ENCODE results near the gene NTSR1. TPM values are rescaled to one million over a fixed set of nuclear protein-coding genes. Genes with fewer than 3 reads are reported as not detected.

Gene NTSR1
- total and polyA plus RNA-seq, 2 of the 8 experiments (the other 6 are each of a cell fraction or from before 2014, with no cell fraction given): 0.53 to 0.89 TPM

DNA sequence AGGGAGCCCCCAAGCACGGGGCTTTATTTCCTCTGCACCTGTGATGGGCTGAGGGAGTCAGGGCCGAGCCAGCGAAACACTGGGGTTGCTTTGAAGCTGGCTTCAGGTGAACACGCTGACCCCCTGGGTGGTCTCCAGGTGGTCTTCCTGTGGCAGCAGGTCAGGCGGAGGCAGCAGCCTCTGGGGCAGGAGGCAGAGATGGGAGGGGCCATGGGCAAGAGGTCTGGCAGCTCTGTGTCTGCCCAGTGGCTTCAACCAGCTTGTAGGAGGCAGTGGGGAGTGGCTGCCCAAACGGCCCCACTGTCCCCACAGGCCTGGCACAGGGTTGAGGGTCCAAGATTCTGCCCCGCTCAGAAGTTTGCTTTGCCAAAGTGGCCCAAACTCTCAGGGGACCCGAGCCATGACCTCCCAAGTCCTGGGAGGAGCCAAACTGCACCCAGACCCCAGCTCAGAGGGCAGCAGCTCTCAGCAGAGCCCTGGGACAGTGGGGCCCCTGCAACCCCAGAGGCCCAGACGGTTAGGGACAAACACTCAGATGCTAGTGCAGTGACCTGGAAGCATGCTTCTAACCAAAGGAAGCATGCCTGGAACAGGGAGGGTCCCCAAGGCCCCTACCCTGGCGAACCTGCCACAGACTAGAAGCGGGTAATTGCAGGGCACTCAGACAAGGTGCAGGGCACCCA lies 15.3 kb downstream of the NTSR1 start:
- 70% methylated on average over 11 of the region's 11 CpGs; no CpG with 5 or more reads in 1 of the 2 experiments for WGBS, 2 experiments (ENCODE audit: extremely low coverage in 1 of 2, insufficient coverage in 1 of 2, insufficient read length in 1 of 2, insufficient replicate concordance in 2 of 2, low coverage in 1 of 2, low lambda C conversion rate in 2 of 2, missing lambda C conversion rate in 1 of 2)
- Histone ChIP-seq H3K9ac (replicated peaks in 1 of 4; ENCODE audit: extremely low read depth in 1 of 4, low read depth in 3 of 4, low read length in 3 of 4) (no peak overlapping the region), H3K56ac (replicated peaks; ENCODE audit: insufficient read length, low read depth, low read length) (no peak overlapping the region), H3K36me3 (ENCODE audit: control insufficient read depth in 2 of 4, insufficient read depth in 4 of 4, low read length in 3 of 4) (no peaks in the 10 kb centered on the region), H3K4ac (replicated peaks; ENCODE audit: insufficient read length, low read depth, low read length) (no peak overlapping the region), H3K27me3 (replicated peaks in 1 of 4; ENCODE audit: control insufficient read depth in 3 of 4, extremely low read depth in 1 of 4, insufficient read depth in 3 of 4, low read length in 3 of 4) (no peaks in the 10 kb centered on the region; a peak in 1 of 7 replicates), H2BK120ac (replicated peaks; ENCODE audit: low read depth, low read length) (no peak overlapping the region), H3K27ac (ENCODE audit: low read depth, low read length) (no peak overlapping the region), H4K20me1 (replicated peaks in 1 of 2; ENCODE audit: control insufficient read depth in 1 of 2, insufficient read depth in 2 of 2, low read length in 2 of 2) (no peaks in the 10 kb centered on the region), H2AFZ (ENCODE audit: low read length) (no peak overlapping the region), H2BK12ac (ENCODE audit: low read depth, low read length) (no peak overlapping the region), H4K8ac (ENCODE audit: extremely low read depth, insufficient read depth, low read length) (no peak overlapping the region), H3K14ac (ENCODE audit: insufficient read length) (no peak overlapping the region), H3K4me3 (ENCODE audit: extremely low read depth in 1 of 4, insufficient read depth in 2 of 4, low read depth in 3 of 4, low read length in 4 of 4) (no peak overlapping the region), H2AK5ac (ENCODE audit: low read depth, low read length) (no peak overlapping the region; the same call in 1 of the 2 replicates), H3K4me2 (ENCODE audit: insufficient read depth in 1 of 2, low read depth in 2 of 2, low read length in 2 of 2) (no peak overlapping the region), H3K79me2 (ENCODE audit: control insufficient read depth in 1 of 2, insufficient read depth in 2 of 2, low read length in 2 of 2) (no peaks in the 10 kb centered on the region), H2BK15ac (ENCODE audit: low read length) (no peak overlapping the region), H3K18ac (ENCODE audit: extremely low read depth, low read length) (no peak overlapping the region), H2BK20ac (ENCODE audit: low read length) (no peak overlapping the region), H4K91ac (replicated peaks; ENCODE audit: insufficient read length, low read length) (no peak overlapping the region), H4K5ac (ENCODE audit: insufficient read length, low read depth, low read length) (no peak overlapping the region), H2BK5ac (ENCODE audit: low read depth, low read length) (no peak overlapping the region), H3K23me2 (ENCODE audit: low read depth, low read length) (no peaks in the 10 kb centered on the region), H3K23ac (ENCODE audit: insufficient read length) (no peak overlapping the region), H3K4me1 (replicated peaks in 1 of 4; ENCODE audit: control insufficient read depth in 3 of 4, insufficient read depth in 4 of 4, low read length in 3 of 4) (no peaks in the 10 kb centered on the region), H3K79me1 (ENCODE audit: low read depth, low read length) (no peaks in the 10 kb centered on the region), H3K9me3 (ENCODE audit: insufficient read depth in 2 of 2, low read depth in 1 of 2, low read length in 1 of 2) (peaks cover 0 to 12% of the 10 kb centered on the region in 2 experiments; a peak in 1 of 4 replicates)
- ChIA-PET CTCF (ENCODE audit: partially characterized antibody) (interaction anchor here (0.6 to 3.2 kb wide), 7 partner anchors 11 to 224 kb away, joined by 3 to 13 read pairs (median 4); partner anchors contain the start of gene NTSR1), POLR2A (ENCODE audit: partially characterized antibody) (interaction anchor here (1.0 to 1.6 kb wide), 2 partner anchors 15 to 91 kb away, joined by 3 to 4 read pairs; partner anchors contain the start of gene NTSR1)
- TF ChIP-seq RBBP5 (IDR thresholded peaks at IDR 0.05; ENCODE audit: borderline replicate concordance, low read depth, low read length): no peak
- no peak for TF ChIP-seq GABPA (IDR thresholded peaks at IDR 0.05; ENCODE audit: borderline replicate concordance, insufficient read depth, low read length)
- TF ChIP-seq BCL11A (IDR thresholded peaks at IDR 0.05; ENCODE audit: low read depth in 2 of 2, low read length in 2 of 2): no peak
- no peak for TF ChIP-seq TCF12 (IDR thresholded peaks at IDR 0.05; ENCODE audit: low read depth, low read length)
- TF ChIP-seq CHD2 (IDR thresholded peaks at IDR 0.05; ENCODE audit: low read length): no peak
- no peak for TF ChIP-seq RNF2 (IDR thresholded peaks at IDR 0.05; ENCODE audit: borderline replicate concordance, low read depth, low read length, missing control alignments, poor library complexity, severe bottlenecking)
- TF ChIP-seq TEAD4 (IDR thresholded peaks at IDR 0.05; ENCODE audit: low read depth, low read length): no peak
- no peak for DNase-seq (ENCODE audit: low read depth in 1 of 2, low spot score in 2 of 2)
- no peak for FAIRE-seq
